KMS-11 (cell line): ENCODE data around the gene FADS2.

Experiments
- H2AFZ ChIP-seq: fragments of 200-600 bp; sonication (generic); 2 replicates; pipeline ENCODE4 v1.6.1; 2016; ENCODE audit warnings: antibody characterized with exemption, mixed run types, low read depth
- H3K27ac ChIP-seq: fragments of 200-600 bp; sonication (generic); 2 replicates; pipeline ENCODE4 v1.6.1; 2016; ENCODE audit warnings: mild to moderate bottlenecking, mixed run types
- H3K27me3 ChIP-seq: fragments of 200-600 bp; sonication (generic); 2 replicates; pipeline ENCODE4 v1.6.1; 2017; ENCODE audit warnings: mild to moderate bottlenecking, low read depth, mixed run types, moderate library complexity; ENCODE audit not compliant: insufficient read depth
- H3K36me3 ChIP-seq: fragments of 200-600 bp; sonication (generic); 2 replicates; pipeline ENCODE4 v1.6.1; 2017; ENCODE audit warnings: mild to moderate bottlenecking, mixed run types; ENCODE audit not compliant: insufficient read depth
- H3K4me1 ChIP-seq: fragments of 200-600 bp; sonication (generic); 2 replicates; pipeline ENCODE4 v1.6.1; 2016; ENCODE audit warnings: mild to moderate bottlenecking, low read depth, mixed run types; ENCODE audit not compliant: poor library complexity, severe bottlenecking
- H3K4me2 ChIP-seq: fragments of 200-600 bp; sonication (generic); 2 replicates; pipeline ENCODE4 v1.7.0; 2016; ENCODE audit warnings: mild to moderate bottlenecking, mixed run types
- H3K4me3 ChIP-seq: fragments of 200-600 bp; sonication (generic); IDR thresholded peaks from 2 replicates; pipeline ENCODE4 v1.6.1; 2017; ENCODE audit warnings: low read depth, low read length, mixed read lengths; ENCODE audit not compliant: insufficient read depth
- H3K79me2 ChIP-seq: fragments of 200-600 bp; sonication (generic); 2 replicates; pipeline ENCODE4 v1.6.1; 2016; ENCODE audit warnings: low read depth, mixed run types; ENCODE audit not compliant: insufficient read depth
- H3K9ac ChIP-seq: fragments of 200-600 bp; sonication (generic); 2 replicates; pipeline ENCODE4 v1.6.1; 2016; ENCODE audit warnings: mild to moderate bottlenecking, mixed run types
- H4K20me1 ChIP-seq: fragments of 200-600 bp; sonication (generic); 2 replicates; pipeline ENCODE4 v1.6.1; 2016; ENCODE audit warnings: mild to moderate bottlenecking, mixed run types; ENCODE audit not compliant: insufficient read depth
- CTCF ChIP-seq: fragments of 200-600 bp; sonication (generic); conservative IDR thresholded peaks from 2 replicates; pipeline ENCODE4 v1.6.1; 2017; ENCODE audit warnings: low read depth, mild to moderate bottlenecking, antibody characterized with exemption, low read length, moderate library complexity, mixed read lengths

FADS2 gene

GRCh38 chr11:61886643-61887042, 58.5 kb downstream of the FADS2 start:
- no peaks in the 10 kb centered on the region for H3K79me2 ChIP-seq
- no peaks in the 10 kb centered on the region for H3K27me3 ChIP-seq
- H3K4me2 ChIP-seq = no peak overlapping the region
- no peaks in the 10 kb centered on the region for H3K36me3 ChIP-seq
- H2AFZ ChIP-seq = no peak overlapping the region
- peaks cover 10% of the 10 kb centered on the region for H3K4me1 ChIP-seq
- no peaks in the 10 kb centered on the region for H4K20me1 ChIP-seq
- no peak overlapping the region for H3K27ac ChIP-seq
- H3K4me3 ChIP-seq = no peak overlapping the region
- TF ChIP-seq CTCF = no peak
- no peak overlapping the region for H3K9ac ChIP-seq

DNA sequence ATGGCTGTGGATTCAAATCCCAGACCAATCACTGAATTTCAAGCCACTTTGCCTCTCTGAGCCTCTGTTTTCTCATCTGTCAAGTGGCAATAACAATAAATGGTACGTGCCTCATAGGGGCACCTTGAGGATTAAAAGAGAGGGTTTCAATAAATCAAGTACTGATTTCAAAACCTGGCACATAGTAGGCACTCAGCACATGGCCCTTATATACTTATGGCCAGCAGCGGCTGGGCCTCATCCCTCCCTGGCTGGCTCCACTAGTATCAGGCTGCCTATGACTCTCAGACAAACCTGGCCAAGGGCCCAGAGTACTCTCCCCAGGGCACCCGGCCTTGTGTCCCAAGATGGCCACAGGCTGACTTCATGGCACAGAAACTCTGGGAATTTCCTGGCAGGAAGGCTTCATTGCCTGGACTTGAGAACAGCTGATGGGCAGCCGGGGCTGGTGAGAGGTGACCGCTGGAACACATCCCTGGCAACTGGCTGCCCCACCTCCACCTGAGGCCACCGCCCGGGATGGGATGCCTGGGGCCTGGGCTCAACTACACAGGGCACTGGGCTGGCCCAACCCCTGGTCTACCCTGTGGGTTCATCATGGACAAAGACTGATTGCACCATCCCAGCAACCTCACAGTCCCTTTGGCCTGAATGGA, 59.9 kb downstream of the FADS2 start:
- no peaks in the 10 kb centered on the region for H4K20me1 ChIP-seq
- H3K4me2 ChIP-seq = no peak overlapping the region
- no peaks in the 10 kb centered on the region for H3K79me2 ChIP-seq
- H3K4me1 ChIP-seq = peaks cover 11% of the 10 kb centered on the region
- H3K27me3 ChIP-seq = no peaks in the 10 kb centered on the region
- TF ChIP-seq CTCF = no peak
- no peaks in the 10 kb centered on the region for H3K36me3 ChIP-seq
- H3K9ac ChIP-seq = no peak overlapping the region
- H3K27ac ChIP-seq = no peak overlapping the region
- no peak overlapping the region for H3K4me3 ChIP-seq
- no peak overlapping the region for H2AFZ ChIP-seq

GRCh38 chr11:61888590-61888989, 60.5 kb downstream of the FADS2 start:
- H3K79me2 ChIP-seq = no peaks in the 10 kb centered on the region
- no peaks in the 10 kb centered on the region for H4K20me1 ChIP-seq
- H3K4me1 ChIP-seq = peaks cover 17% of the 10 kb centered on the region
- H3K27ac ChIP-seq = no peak overlapping the region
- no peak overlapping the region for H2AFZ ChIP-seq
- H3K36me3 ChIP-seq = no peaks in the 10 kb centered on the region
- TF ChIP-seq CTCF = no peak
- no peaks in the 10 kb centered on the region for H3K27me3 ChIP-seq
- no peak overlapping the region for H3K4me2 ChIP-seq
- no peak overlapping the region for H3K4me3 ChIP-seq
- no peak overlapping the region for H3K9ac ChIP-seq

- no peaks in the 10 kb centered on the region for H3K79me2 ChIP-seq
- H3K27me3 ChIP-seq = no peaks in the 10 kb centered on the region
- H3K27ac ChIP-seq = no peak overlapping the region
- no peaks in the 10 kb centered on the region for H4K20me1 ChIP-seq
- H3K4me2 ChIP-seq = peak overlapping the region; percentile 94
- no peak overlapping the region for H2AFZ ChIP-seq
- no peak for TF ChIP-seq CTCF
- no peaks in the 10 kb centered on the region for H3K36me3 ChIP-seq
- no peak overlapping the region for H3K4me3 ChIP-seq
- peak overlapping the region; percentile 41; the same call in 1 of the 2 replicates for H3K9ac ChIP-seq
- peaks cover 27% of the 10 kb centered on the region for H3K4me1 ChIP-seq
Observed at GRCh38 chr11:61889831-61890230, 61.7 kb downstream of the FADS2 start.
